ENCODE results near the gene NKX2-8.

Gene NKX2-8

GRCh38 chr14:36582011-36582873, at the start of gene NKX2-8:
Gene NKX2-8, minus strand, starts transcription at chr14:36582614. Its CDS starts 225 bp downstream, at chr14:36582389.
- no peak for DNase-seq (ENCODE audit: low read depth)

- DNase-seq (ENCODE audit: low read depth): no peak
Observed at GRCh38 chr14:36627981-36628380, 45.6 kb upstream of the NKX2-8 start.

GRCh38 chr14:36626151-36626550, 43.7 kb upstream of the NKX2-8 start:
- no peak for DNase-seq (ENCODE audit: low read depth)

- DNase-seq (ENCODE audit: low read depth): no peak
Observed at GRCh38 chr14:36625436-36625835, 43.0 kb upstream of the NKX2-8 start.

GRCh38 chr14:36625014-36625413, 42.6 kb upstream of the NKX2-8 start:
- no peak for DNase-seq (ENCODE audit: low read depth)

- no peak for DNase-seq (ENCODE audit: low read depth)
Observed at GRCh38 chr14:36619853-36620252, 37.4 kb upstream of the NKX2-8 start.

GRCh38 chr14:36619131-36619530, 36.7 kb upstream of the NKX2-8 start:
- no peak for DNase-seq (ENCODE audit: low read depth)

- no peak for DNase-seq (ENCODE audit: low read depth)
Observed at GRCh38 chr14:36618641-36619040, 36.2 kb upstream of the NKX2-8 start.

GRCh38 chr14:36617824-36618223, 35.4 kb upstream of the NKX2-8 start:
- DNase-seq (ENCODE audit: low read depth): no peak

- DNase-seq (ENCODE audit: low read depth): peak; percentile 15
Observed at GRCh38 chr14:36605506-36605857, 23.1 kb upstream of the NKX2-8 start.

GRCh38 chr14:36604757-36605505, 22.5 kb upstream of the NKX2-8 start:
- peak; percentile 67 for DNase-seq (ENCODE audit: low read depth)

GRCh38 chr14:36600431-36600830, 18.0 kb upstream of the NKX2-8 start:
- DNase-seq (ENCODE audit: low read depth): no peak

GRCh38 chr14:36591482-36591881, 9.1 kb upstream of the NKX2-8 start:
- no peak for DNase-seq (ENCODE audit: low read depth)

GRCh38 chr14:36588788-36589187, 6.4 kb upstream of the NKX2-8 start:
- DNase-seq (ENCODE audit: low read depth): no peak

- DNase-seq (ENCODE audit: low read depth): no peak
Observed at GRCh38 chr14:36588119-36588518, 5.7 kb upstream of the NKX2-8 start.

GRCh38 chr14:36585100-36585499, 2.7 kb upstream of the NKX2-8 start:
- no peak for DNase-seq (ENCODE audit: low read depth)

- no peak for DNase-seq (ENCODE audit: low read depth)
Observed at GRCh38 chr14:36583893-36584811, 1.7 kb upstream of the NKX2-8 start.

- DNase-seq (ENCODE audit: low read depth): no peak
Observed at GRCh38 chr14:36583242-36583892, 953 bp upstream of the NKX2-8 start.

- no peak for DNase-seq (ENCODE audit: low read depth)
Observed at GRCh38 chr14:36582874-36583241, 444 bp upstream of the NKX2-8 start.

GRCh38 chr14:36580856-36581831, 1.3 kb downstream of the NKX2-8 start:
- peak; percentile 14 for DNase-seq (ENCODE audit: low read depth)

Data from EH (cell line).